Adipocyte (in vitro differentiated cells): ENCODE measurements around the gene OR2M7.
"Not testable (repeated sequence)": the region's sequence is repeated elsewhere in the genome, so short reads cannot be mapped to it uniquely, and the experiment has no call there.

Experiments used
- DNase-seq: peaks from one replicate; pipeline ENCODE4 v3.0.0-alpha.2; 2015; ENCODE audit warnings: low read depth
- H3K27me3 ChIP-seq: replicated peaks from 2 replicates; pipeline ENCODE4 v1.7.0; 2013; ENCODE audit warnings: mild to moderate bottlenecking, low read length, moderate library complexity; ENCODE audit not compliant: control insufficient read depth, insufficient read depth
- H3K36me3 ChIP-seq: 2 replicates; pipeline ENCODE4 v1.7.0; 2013; ENCODE audit warnings: low read length, mild to moderate bottlenecking, moderate library complexity; ENCODE audit not compliant: control insufficient read depth, insufficient read depth, severe bottlenecking
- H3K4me1 ChIP-seq: 2 replicates; pipeline ENCODE4 v1.7.0; 2013; ENCODE audit warnings: mild to moderate bottlenecking, low read length, moderate library complexity; ENCODE audit not compliant: control insufficient read depth, insufficient read depth
- H3K4me3 ChIP-seq: 2 replicates; pipeline ENCODE4 v1.7.0; 2013; ENCODE audit warnings: mild to moderate bottlenecking, low read length, moderate library complexity
- H3K9ac ChIP-seq: 2 replicates; pipeline ENCODE4 v1.7.0; 2013; ENCODE audit warnings: mild to moderate bottlenecking, low read length, moderate library complexity
- H3K9me3 ChIP-seq: 2 replicates; pipeline ENCODE4 v1.7.0; 2013; ENCODE audit warnings: mild to moderate bottlenecking, low read length, moderate library complexity; ENCODE audit not compliant: control insufficient read depth

The OR2M7 gene, protein sequence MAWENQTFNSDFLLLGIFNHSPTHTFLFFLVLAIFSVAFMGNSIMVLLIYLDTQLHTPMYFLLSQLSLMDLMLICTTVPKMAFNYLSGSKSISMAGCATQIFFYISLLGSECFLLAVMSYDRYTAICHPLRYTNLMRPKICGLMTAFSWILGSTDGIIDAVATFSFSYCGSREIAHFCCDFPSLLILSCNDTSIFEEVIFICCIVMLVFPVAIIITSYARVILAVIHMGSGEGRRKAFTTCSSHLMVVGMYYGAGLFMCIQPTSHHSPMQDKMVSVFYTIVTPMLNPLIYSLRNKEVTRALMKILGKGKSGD

DNA sequence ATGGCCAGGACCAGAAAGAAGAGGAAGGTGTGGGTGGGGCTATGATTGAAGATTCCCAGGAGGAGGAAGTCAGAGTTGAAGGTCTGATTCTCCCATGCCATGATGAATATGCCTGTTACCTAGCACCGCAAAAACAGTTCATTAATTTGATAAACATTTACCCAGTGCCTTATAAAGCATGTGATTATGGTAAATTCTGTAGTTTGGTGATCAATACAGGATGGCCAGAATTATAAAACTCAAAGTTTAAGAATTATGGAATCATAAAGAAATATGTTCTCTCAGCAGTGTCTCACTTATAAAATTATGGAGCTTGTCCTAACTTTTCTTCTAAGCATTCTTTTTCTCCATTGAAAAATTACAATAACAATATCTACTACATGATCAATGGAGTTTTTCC lies at the start of gene OR2M7:
OR2M7 (minus strand) TSS at position 101 of the 400 bp plus-strand sequence; CDS start at position 101, 0 bp downstream.
- H3K27me3 ChIP-seq: no peaks in the 10 kb centered on the region
- DNase-seq: no peak
- no peaks in the 10 kb centered on the region for H3K4me1 ChIP-seq
- H3K36me3 ChIP-seq: no peaks in the 10 kb centered on the region
- peaks cover 4% of the 10 kb centered on the region for H3K9me3 ChIP-seq
- no peak within 1 kb of the TSS for H3K4me3 ChIP-seq
- H3K9ac ChIP-seq: no peak within 1 kb of the TSS

DNA sequence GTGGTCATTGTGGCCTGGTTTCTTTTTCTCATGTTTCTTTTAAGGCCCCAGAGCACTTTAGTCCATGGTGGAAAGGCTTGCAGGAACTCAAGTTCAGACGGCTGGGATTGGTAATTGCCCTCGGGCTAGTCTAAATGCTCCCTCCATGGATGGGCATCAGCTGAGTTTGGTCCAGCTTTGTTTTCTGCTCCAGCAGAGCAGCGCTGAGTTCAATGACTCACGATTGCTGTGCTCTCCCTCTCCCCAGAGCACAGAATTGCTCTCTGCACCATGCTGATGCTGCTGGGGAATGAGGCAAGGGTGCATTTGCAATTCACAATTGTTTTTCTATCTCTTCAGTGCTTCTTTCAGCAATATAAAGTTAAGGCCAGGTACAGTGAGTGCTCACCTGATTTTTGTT lies 49.4 kb upstream of the OR2M7 start:
- DNase-seq: no peak
- Histone ChIP-seq H3K4me3 (no peak overlapping the region), H3K9ac (no peak overlapping the region), H3K36me3 (no peaks in the 10 kb centered on the region), H3K4me1 (no peaks in the 10 kb centered on the region), H3K27me3 (no peaks in the 10 kb centered on the region), H3K9me3 (peaks cover 4% of the 10 kb centered on the region)

DNA sequence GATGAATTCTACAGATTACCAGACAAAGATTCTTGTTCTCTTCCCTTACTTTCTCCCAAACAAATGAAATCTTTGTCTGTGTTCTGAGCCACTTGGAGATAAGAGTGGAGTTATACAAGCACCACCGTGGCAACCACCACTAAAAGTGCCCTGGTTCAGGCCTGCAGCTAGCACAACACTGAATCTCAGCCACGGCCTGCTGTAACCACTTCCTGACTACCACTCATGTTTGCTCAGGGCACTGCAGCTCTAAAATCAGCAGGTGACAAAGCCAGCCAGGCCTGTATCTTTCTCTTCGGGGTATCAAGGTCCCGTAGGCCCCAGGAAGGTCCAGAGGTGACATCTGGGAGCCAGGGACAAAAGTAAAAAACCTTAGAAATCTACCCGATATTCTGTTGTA lies 48.0 kb upstream of the OR2M7 start:
- H3K4me3 ChIP-seq: no peak overlapping the region
- DNase-seq: no peak
- no peaks in the 10 kb centered on the region for H3K36me3 ChIP-seq
- H3K27me3 ChIP-seq: no peaks in the 10 kb centered on the region
- peaks cover 4% of the 10 kb centered on the region for H3K9me3 ChIP-seq
- no peak overlapping the region for H3K9ac ChIP-seq
- H3K4me1 ChIP-seq: no peaks in the 10 kb centered on the region

DNA sequence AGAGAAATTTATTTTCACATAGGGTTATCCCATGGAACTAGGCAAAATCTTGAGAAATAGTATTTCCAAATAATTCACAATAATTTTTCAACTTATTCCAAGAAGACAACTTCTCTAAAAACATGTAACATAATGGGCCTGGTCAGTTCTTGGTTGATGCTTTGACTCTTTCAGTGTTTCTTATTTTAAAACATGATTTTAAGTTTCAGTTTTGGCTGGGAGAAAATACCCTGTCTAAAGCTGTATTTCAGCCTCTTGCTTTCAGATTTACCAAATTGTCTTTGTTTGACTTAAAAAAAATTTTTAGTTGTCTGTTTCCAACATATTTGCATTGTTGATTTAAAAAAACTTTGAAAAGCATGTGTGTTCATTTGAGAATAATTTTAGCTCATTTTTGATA lies 42.2 kb upstream of the OR2M7 start:
- Histone ChIP-seq H3K27me3 (no peaks in the 10 kb centered on the region), H3K9ac (no peak overlapping the region), H3K36me3 (no peaks in the 10 kb centered on the region), H3K4me1 (no peaks in the 10 kb centered on the region), H3K4me3 (no peak overlapping the region), H3K9me3 (peaks cover 9% of the 10 kb centered on the region)
- DNase-seq: no peak

DNA sequence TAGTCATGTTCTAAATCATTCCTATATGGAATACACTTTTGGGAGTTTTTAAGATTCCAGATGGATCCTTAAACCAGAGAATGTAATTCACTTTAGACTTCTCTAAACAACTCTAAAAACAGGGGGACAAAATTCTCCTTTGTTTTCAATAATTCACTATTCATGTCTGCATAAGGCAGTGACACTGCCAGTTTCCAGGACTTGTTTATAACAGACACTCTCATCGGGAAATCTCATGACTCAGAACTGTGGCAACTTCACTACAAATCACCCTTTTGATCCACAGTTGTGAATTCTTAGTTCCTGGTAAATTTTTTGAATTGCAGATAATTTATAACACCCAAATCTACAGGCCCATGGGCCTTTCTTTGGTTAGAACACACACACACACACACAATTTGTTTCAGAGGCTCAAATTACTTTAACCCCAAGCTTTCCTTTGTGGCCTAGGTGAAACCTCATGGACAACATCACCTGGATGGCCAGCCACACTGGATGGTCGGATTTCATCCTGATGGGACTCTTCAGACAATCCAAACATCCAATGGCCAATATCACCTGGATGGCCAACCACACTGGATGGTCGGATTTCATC lies 36.9 kb upstream of the OR2M7 start, which contains the start of gene OR2T4:
OR2T4 (plus strand) TSS at position 545 of the 595 bp plus-strand sequence; CDS start at position 545, 0 bp downstream.
- Histone ChIP-seq H3K9ac (no peak within 1 kb of the TSS), H3K9me3 (peaks cover 9% of the 10 kb centered on the region), H3K4me3 (no peak within 1 kb of the TSS), H3K36me3 (no peaks in the 10 kb centered on the region), H3K27me3 (no peaks in the 10 kb centered on the region), H3K4me1 (no peaks in the 10 kb centered on the region)
- no peak for DNase-seq

DNA sequence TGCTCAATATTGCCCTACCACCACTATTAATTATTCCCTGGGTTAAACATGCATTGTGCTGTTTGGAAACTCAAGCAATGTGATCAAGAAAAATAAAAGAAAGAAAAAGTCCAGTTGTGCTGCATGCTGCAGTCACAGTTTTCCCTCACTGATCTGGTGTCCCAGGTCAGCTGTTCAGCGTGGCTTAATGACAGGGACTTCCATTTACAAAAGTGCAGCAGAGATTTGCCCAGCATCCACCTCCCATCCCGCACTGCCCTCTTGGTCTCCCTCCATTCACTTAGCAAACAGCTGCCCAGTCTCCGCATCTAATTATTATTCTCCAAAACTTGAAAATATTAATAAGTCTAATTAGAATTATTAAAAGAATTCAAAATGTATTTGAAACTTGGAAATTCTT lies 35.0 kb upstream of the OR2M7 start:
- no peak for DNase-seq
- Histone ChIP-seq H3K4me1 (no peaks in the 10 kb centered on the region), H3K27me3 (no peaks in the 10 kb centered on the region), H3K4me3 (no peak overlapping the region), H3K9ac (no peak overlapping the region), H3K9me3 (peaks cover under 1% of the 10 kb centered on the region), H3K36me3 (no peaks in the 10 kb centered on the region)

DNA sequence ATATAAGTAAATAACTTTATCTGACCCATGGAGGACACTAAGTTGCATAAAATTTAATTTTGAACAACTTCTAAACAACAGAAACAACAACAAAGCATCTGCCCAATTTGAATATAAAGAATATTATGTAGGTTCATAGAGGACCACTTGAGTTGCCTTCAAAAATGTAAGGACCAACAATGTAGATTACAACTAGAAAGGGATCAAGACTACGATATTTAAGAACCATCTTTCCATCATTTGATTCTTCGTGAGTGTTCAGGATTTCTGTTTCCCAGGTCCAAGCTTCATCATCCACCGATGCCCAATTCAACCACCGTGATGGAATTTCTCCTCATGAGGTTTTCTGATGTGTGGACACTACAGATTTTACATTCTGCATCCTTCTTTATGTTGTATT lies 24.1 kb upstream of the OR2M7 start, which contains the start of gene OR14C36:
OR14C36 (plus strand) TSS at position 301 of the 400 bp plus-strand sequence; CDS start at position 301, 0 bp downstream.
- no peaks in the 10 kb centered on the region for H3K36me3 ChIP-seq
- no peaks in the 10 kb centered on the region for H3K9me3 ChIP-seq
- H3K9ac ChIP-seq: no peak within 1 kb of the TSS

DNA sequence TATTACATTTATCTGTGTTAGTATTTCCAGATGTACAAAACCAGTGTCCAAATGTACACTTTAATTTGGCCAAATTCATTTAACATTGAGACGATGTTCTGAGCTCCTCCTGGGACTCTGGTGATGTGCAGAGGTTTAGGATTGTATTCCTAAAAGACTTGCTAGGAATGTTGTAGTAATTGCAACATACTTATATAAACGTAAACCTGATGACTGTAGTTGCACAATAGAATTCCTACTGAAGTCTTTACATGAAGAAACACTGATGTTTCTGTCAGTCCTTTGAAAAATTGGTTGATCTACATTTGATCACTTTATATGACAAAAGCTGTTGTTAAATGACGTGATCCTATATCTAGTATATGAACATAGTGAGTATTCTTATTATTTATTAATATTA lies 19.1 kb upstream of the OR2M7 start:
- Histone ChIP-seq H3K9ac (no peak overlapping the region), H3K36me3 (no peaks in the 10 kb centered on the region), H3K4me3 (no peak overlapping the region), H3K4me1 (no peaks in the 10 kb centered on the region), H3K9me3 (peaks cover 3% of the 10 kb centered on the region), H3K27me3 (no peaks in the 10 kb centered on the region)
- no peak for DNase-seq

More for the DNA sequence above, 24.1 kb upstream of the OR2M7 start, which contains the start of gene OR14C36:
- Histone ChIP-seq H3K4me3 (no peak within 1 kb of the TSS), H3K27me3 (no peaks in the 10 kb centered on the region), H3K4me1 (no peaks in the 10 kb centered on the region)
- no peak for DNase-seq

DNA sequence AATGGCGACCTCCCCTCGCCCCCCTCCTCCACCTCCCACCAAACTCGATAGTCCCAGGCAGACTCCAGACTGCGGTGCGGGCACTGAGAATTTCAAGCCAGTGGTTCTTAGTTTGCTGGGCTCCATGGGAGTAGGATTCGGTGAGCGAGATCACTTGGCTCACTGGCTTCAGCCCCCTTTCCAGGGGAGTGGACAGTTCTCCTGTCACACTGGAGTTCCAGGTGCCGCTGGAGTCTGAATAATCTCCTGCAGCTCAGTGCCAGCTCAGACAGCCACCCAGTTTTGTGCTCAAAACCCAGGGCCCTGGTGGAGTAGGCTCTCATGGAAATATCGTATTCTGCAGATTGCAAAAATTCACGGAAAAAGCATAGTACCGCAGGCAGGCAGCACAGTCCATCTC lies 7.6 kb downstream of the OR2M7 start:
- no peaks in the 10 kb centered on the region for H3K36me3 ChIP-seq
- H3K9me3 ChIP-seq: peaks cover 16% of the 10 kb centered on the region
- H3K9ac ChIP-seq: no peak overlapping the region
- DNase-seq: no peak
- no peaks in the 10 kb centered on the region for H3K27me3 ChIP-seq
- no peak overlapping the region for H3K4me3 ChIP-seq
- no peaks in the 10 kb centered on the region for H3K4me1 ChIP-seq

DNA sequence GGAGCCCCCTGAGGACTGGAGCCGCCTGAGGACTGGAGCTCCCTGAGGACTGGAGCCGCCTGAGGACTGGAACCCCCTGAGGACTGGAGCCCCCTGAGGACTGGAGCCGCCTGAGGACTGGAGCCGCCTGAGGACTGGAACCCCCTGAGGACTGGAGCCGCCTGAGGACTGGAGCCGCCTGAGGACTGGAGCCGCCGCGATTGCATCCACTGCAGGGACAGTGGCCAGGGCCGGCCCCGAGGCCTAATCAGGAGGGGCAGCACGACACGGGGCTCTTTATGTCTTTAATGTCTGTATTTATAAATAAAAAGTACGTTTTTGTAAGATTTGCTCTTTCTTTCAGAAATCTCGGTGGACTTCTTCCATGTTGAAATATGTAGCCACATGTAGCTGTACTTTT lies 17.6 kb downstream of the OR2M7 start:
- not testable (repeated sequence) for H3K4me1 ChIP-seq, H3K27me3 ChIP-seq, DNase-seq, H3K9me3 ChIP-seq, H3K9ac ChIP-seq, H3K4me3 ChIP-seq, H3K36me3 ChIP-seq

DNA sequence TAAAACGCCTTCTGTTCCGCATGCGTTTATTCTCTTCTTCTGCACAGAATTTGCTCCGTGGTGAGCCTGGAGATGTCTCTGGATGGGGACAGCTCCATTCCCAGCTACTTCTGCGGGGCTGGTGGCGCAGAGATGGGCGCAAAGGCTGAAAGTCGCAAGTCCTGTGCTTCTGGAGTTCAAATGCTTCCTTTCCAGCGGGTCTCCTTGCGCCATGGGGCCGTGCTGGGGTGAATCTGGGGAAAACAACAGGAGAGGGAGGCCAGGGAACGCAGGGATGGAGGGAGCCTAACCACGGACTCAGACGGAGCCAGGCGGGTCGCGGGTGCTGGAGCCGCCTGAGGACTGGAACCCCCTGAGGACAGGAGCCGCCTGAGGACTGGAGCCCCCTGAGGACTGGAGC lies 18.3 kb downstream of the OR2M7 start:
- H3K36me3 ChIP-seq: no peaks in the 10 kb centered on the region
- no peaks in the 10 kb centered on the region for H3K9me3 ChIP-seq
- DNase-seq: no peak
- H3K27me3 ChIP-seq: no peaks in the 10 kb centered on the region
- no peak overlapping the region for H3K4me3 ChIP-seq
- no peak overlapping the region for H3K9ac ChIP-seq
- no peaks in the 10 kb centered on the region for H3K4me1 ChIP-seq
